K562 (cell line): Measurements from ENCODE around the gene GPATCH11. TPM values are rescaled to one million over a fixed set of nuclear protein-coding genes. Genes with fewer than 3 reads are reported as not detected.

ENCODE experiments used
- ATAC-seq: fragments of 200-7000 bp; cut with Tn5 transposase; 3 replicates; pipeline ENCODE4 v1.9.1; 2020; ENCODE audit warnings: moderate library complexity
- BruUV-seq: library from RNA; stranded (reverse); fragments of 400-500 nt; replicated peaks from 2 replicates; lab custom pipeline; 2021; lab: Mats Ljungman, UMichigan
- CTCF ChIA-PET: fragments of 300-600 bp; formaldehyde crosslinking; extraction: SDS; loops from one replicate; lab custom pipeline; 2021; ENCODE audit warnings: low intra/inter-chr PET ratio; lab: Yijun Ruan, JAX
- POLR2A ChIA-PET: fragments of 300-600, 350-650 bp; sonication (Branson Sonifier 250); formaldehyde crosslinking; extraction: SDS; loops from one replicate; lab custom pipeline; 2021; ENCODE audit warnings: antibody characterized with exemption, inconsistent platforms; lab: Yijun Ruan, JAX
- DNase-seq, 4 experiments: peaks; one replicate each; pipeline versions ENCODE4 v3.0.0 to v3.0.0-alpha.2; 2011 to 2018; ENCODE audit warnings: low spot score in 3 of 4, mixed read lengths in 3 of 4; ENCODE audit errors: extremely low read depth in 1 of 4
- FAIRE-seq: peaks from 2 replicates; lab custom pipeline; 2011; peaks lifted over from hg19 to GRCh38; lab: Jason Lieb, UNC
- H2AFZ ChIP-seq: 2 replicates; pipeline ENCODE4 v1.6.0; 2011; ENCODE audit warnings: low read depth, low read length, control low read depth, inconsistent platforms
- H3K27ac ChIP-seq: fragments of 200-600 bp; 3 replicates; pipeline ENCODE4 v1.8.0; 2011; ENCODE audit warnings: low read depth, mild to moderate bottlenecking, control low read depth, inconsistent platforms, low read length, moderate library complexity, mixed read lengths; ENCODE audit errors: extremely low read depth
- H3K27me3 ChIP-seq, 2 experiments: fragments of 300-600 bp in 1 of 2; 2 replicates in 1 of 2; 3 replicates in 1 of 2; pipeline versions ENCODE4 v1.6.0 to v1.8.0; 2011; ENCODE audit warnings: inconsistent platforms in 2 of 2, low read length in 2 of 2, mild to moderate bottlenecking in 1 of 2, mixed read lengths in 1 of 2, moderate library complexity in 1 of 2; ENCODE audit not compliant: control insufficient read depth in 2 of 2, insufficient read depth in 2 of 2
- H3K36me3 ChIP-seq: fragments of 300-600 bp; 3 replicates; pipeline ENCODE4 v1.8.0; 2011; ENCODE audit warnings: mild to moderate bottlenecking, low read length, inconsistent platforms; ENCODE audit not compliant: control insufficient read depth, insufficient read depth
- H3K4me1 ChIP-seq, 2 experiments: fragments of 200-600 bp in 1 of 2; replicated peaks in 1 of 2; 2 replicates in 1 of 2; 3 replicates in 1 of 2; pipeline versions ENCODE4 v1.5.1 to v1.8.0; 2011; ENCODE audit warnings: inconsistent platforms in 2 of 2, low read length in 2 of 2, mild to moderate bottlenecking in 1 of 2, mixed read lengths in 1 of 2, moderate library complexity in 1 of 2; ENCODE audit not compliant: control insufficient read depth in 2 of 2, insufficient read depth in 2 of 2
- H3K4me2 ChIP-seq: 2 replicates; pipeline ENCODE4 v1.6.1; 2011; ENCODE audit warnings: low read length, control low read depth, inconsistent platforms, mixed read lengths; ENCODE audit not compliant: insufficient read depth
- H3K4me3 ChIP-seq: fragments of 200-600 bp; sonication (generic), shearing (Covaris generic); 2 replicates; pipeline ENCODE4 v1.5.1; 2016; ENCODE audit warnings: control low read depth, inconsistent platforms
- H3K79me2 ChIP-seq: fragments of 200-600 bp; 3 replicates; pipeline ENCODE4 v1.8.0; 2011; ENCODE audit warnings: low read length, inconsistent platforms; ENCODE audit not compliant: control insufficient read depth, insufficient read depth
- H3K9ac ChIP-seq, 2 experiments: 2 replicates each; pipeline versions ENCODE4 v1.6.0 to v1.6.1; 2011; ENCODE audit warnings: low read depth in 2 of 2, low read length in 2 of 2, control low read depth in 1 of 2, inconsistent platforms in 1 of 2, mild to moderate bottlenecking in 1 of 2, mixed read lengths in 1 of 2; ENCODE audit not compliant: insufficient read depth in 1 of 2
- H3K9me1 ChIP-seq: one replicate; pipeline ENCODE4 v1.6.0; 2011; ENCODE audit warnings: inconsistent platforms, mild to moderate bottlenecking, low read length, moderate library complexity; ENCODE audit not compliant: control insufficient read depth, insufficient read depth
- H3K9me3 ChIP-seq: replicated peaks from 2 replicates; pipeline ENCODE4 v1.5.1; 2011; ENCODE audit warnings: low read depth, low read length, inconsistent platforms; ENCODE audit not compliant: control insufficient read depth, insufficient read depth
- H4K20me1 ChIP-seq: replicated peaks from 2 replicates; pipeline ENCODE4 v1.6.1; 2011; ENCODE audit warnings: low read length, inconsistent platforms, mixed read lengths; ENCODE audit not compliant: control insufficient read depth, insufficient read depth
- ATF3 ChIP-seq, 2 experiments: fragments of 450-650 bp in 1 of 2; sonication (generic) in 1 of 2; formaldehyde crosslinking in 1 of 2; IDR thresholded peaks in 1 of 2; conservative IDR thresholded peaks in 1 of 2; 2 replicates each; pipeline versions ENCODE4 v1.6.1 to v1.8.1; 2016 to 2023; ENCODE audit warnings: mild to moderate bottlenecking in 2 of 2, moderate library complexity in 2 of 2, inconsistent platforms in 1 of 2, missing genetic modification reagents in 1 of 2
- ESRRA ChIP-seq: fragments of 450-650 bp; IDR thresholded peaks from 2 replicates; pipeline ENCODE4 v1.6.1; 2014; ENCODE audit warnings: low read depth, mild to moderate bottlenecking, moderate library complexity, borderline replicate concordance
- IRF2 ChIP-seq: sonication (generic); formaldehyde crosslinking; IDR thresholded peaks from 2 replicates; pipeline ENCODE4 v1.8.1; 2022; ENCODE audit warnings: mild to moderate bottlenecking, missing genetic modification reagents
- ZNF197 ChIP-seq: fragments of 200-800 bp; sonication (Bioruptor generic); IDR thresholded peaks from 2 replicates; pipeline ENCODE4 v1.6.1; 2016; ENCODE audit warnings: low read depth, missing genetic modification characterization, missing compliant biosample characterization
- WGBS: fragments of 100-300 bp; shearing (Covaris generic); methylation state at CpG from one replicate; pipeline ENCODE4 v1.1.6; 2016; ENCODE audit warnings: low coverage, mixed read lengths; ENCODE audit not compliant: insufficient coverage; ENCODE audit errors: missing lambda C conversion rate; 5-methylcytosine and 5-hydroxymethylcytosine counted together
- in situ Hi-C: fragments of 300-500 bp; cut with MboI; formaldehyde crosslinking; loops from 4 replicates; pipeline ENCODE4 v1.15.0; 2018; ENCODE audit warnings: inconsistent platforms, mixed read lengths
- intact Hi-C: fragments of 100-400 bp; cut with micrococcal nuclease; formaldehyde crosslinking; loops from 2 replicates; pipeline ENCODE4 v1.14.2; 2022
- polyA plus RNA-seq, 8 experiments: library from polyadenylated mRNA; depleted of rRNA in 4 of 8; stranded (reverse) in 5 of 8; unstranded in 3 of 8; fragments of >200 nt; fragmentation: Nextera tagmentation in 2 of 8; fragmentation: Illumina TruSeq in 1 of 8; extraction: Ambion mirVana in 2 of 8; extraction: Trizol in 1 of 8; gene quantifications; 2 replicates each; pipeline versions ENCODE4 v1.2.1 to v1.2.3, GENCODE V29; 2011 to 2014; ENCODE audit warnings: inconsistent platforms in 1 of 8, missing spikeins in 1 of 8
- total RNA-seq, 7 experiments: library from RNA; depleted of rRNA in 6 of 7; stranded (reverse); fragments of >200 nt in 6 of 7; fragmentation: Illumina TruSeq in 2 of 7; extraction: Trizol in 2 of 7; gene quantifications; 2 replicates each; pipeline versions ENCODE4 v1.2.1 to v1.2.3, GENCODE V29; 2011 to 2021; ENCODE audit warnings: low replicate concordance in 1 of 7

Gene GPATCH11
- total and polyA plus RNA-seq, 9 of the 15 experiments (the other 6 are each of a cell fraction or from before 2014, with no cell fraction given): 7.9 to 23.9 (median 15.2) TPM

GRCh38 chr2:37068686-37069085, 15.6 kb upstream of the GPATCH11 start (continued):
- no peak for TF ChIP-seq IRF2 (CRISPR knock-in tag)

- TF ChIP-seq ZNF197 (no peak), ATF3 (IDR thresholded peaks at IDR 0.05) (peak; percentile 75; the same call in 1 of the 2 replicates), ATF3 (CRISPR knock-in tag; conservative IDR thresholded peaks at IDR 0.05) (no peak), ESRRA (no peak)
- Histone ChIP-seq H3K79me2 (no peaks in the 10 kb centered on the region), H3K9me1 (no peaks in the 10 kb centered on the region), H2AFZ (no peak overlapping the region), H3K27ac (no peak overlapping the region), H3K4me2 (no peak overlapping the region), H3K9ac (no peak overlapping the region), H3K36me3 (peaks cover 53% of the 10 kb centered on the region), H3K4me1 (no peaks in the 10 kb centered on the region), H3K9me3 (no peaks in the 10 kb centered on the region), H3K27me3 (no peaks in the 10 kb centered on the region), H4K20me1 (no peaks in the 10 kb centered on the region), H3K4me3 (no peak overlapping the region)
- WGBS: 100% methylated on average over 2 of the region's 2 CpGs
- ChIA-PET CTCF (no interaction called here), POLR2A (no interaction called here)
- no peak for DNase-seq
- no peak for FAIRE-seq
- no TSS peak for BruUV-seq
- no peak for ATAC-seq
- intact Hi-C loops: no loop called here
- in situ Hi-C loops: no loop called here
These were observed 13.4 kb upstream of the GPATCH11 start for GRCh38 chr2:37070931-37071330.
